HG03469 (cell line): ENCODE results near the gene EGFLAM.

Source experiments
- ATAC-seq: cut with Tn5 transposase; IDR thresholded peaks from one replicate; pipeline ENCODE4 v1.9.1; 2021; ENCODE audit warnings: mild to moderate bottlenecking, moderate library complexity, moderate number of reproducible peaks; ENCODE audit not compliant: unreplicated experiment

The EGFLAM gene

GRCh38 chr5:38445374-38446028 lies 187.1 kb downstream of the EGFLAM start:
- no peak for ATAC-seq

- ATAC-seq, result no peak
These were observed 187.7 kb downstream of the EGFLAM start for GRCh38 chr5:38446029-38446522.

DNA sequence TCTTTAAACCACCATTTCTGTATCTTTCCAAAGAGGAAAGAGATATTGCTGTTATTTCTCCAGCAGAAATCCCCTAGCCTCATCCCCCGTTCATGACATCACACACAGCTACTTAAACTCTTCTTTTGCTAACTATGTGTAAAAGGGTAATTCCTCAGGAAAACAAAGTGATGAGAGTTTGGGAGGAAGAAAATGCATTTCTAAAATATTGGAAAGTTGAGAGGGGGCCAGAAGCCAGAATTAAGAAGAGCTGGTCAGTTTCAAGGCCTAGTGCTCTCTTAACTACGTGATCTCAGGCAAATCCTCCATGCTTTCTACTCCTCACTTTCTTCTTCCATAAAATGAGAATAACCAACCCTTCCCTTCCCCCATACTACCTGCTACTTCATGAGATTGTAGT lies 188.7 kb downstream of the EGFLAM start:
- no peak for ATAC-seq

GRCh38 chr5:38447786-38448185 lies 189.4 kb downstream of the EGFLAM start:
- ATAC-seq, result no peak

GRCh38 chr5:38448568-38449350 lies 190.4 kb downstream of the EGFLAM start:
- ATAC-seq, result no peak

GRCh38 chr5:38450627-38451026 lies 192.3 kb downstream of the EGFLAM start:
- no peak for ATAC-seq

- ATAC-seq, result no peak
These were observed 192.8 kb downstream of the EGFLAM start for GRCh38 chr5:38451074-38451725.

DNA sequence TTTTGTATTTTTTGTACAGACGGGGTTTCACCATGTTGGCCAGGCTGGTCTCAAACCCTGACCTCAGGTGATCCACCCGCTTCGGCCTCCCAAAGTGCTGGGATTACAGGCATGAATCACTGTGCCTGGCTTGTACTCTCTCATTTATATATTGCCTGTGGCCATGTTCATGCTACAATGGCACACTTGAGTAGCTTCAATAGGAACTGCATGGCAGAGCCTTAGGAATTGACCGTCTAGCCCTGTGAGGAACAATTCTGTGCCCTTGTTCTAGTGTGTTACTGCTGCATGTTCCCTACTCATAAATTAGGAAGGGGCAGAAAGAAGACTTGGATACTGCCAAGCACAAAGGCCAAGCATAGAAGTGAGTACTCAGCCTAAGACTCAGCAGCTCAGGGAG lies 193.8 kb downstream of the EGFLAM start:
- ATAC-seq, result no peak

DNA sequence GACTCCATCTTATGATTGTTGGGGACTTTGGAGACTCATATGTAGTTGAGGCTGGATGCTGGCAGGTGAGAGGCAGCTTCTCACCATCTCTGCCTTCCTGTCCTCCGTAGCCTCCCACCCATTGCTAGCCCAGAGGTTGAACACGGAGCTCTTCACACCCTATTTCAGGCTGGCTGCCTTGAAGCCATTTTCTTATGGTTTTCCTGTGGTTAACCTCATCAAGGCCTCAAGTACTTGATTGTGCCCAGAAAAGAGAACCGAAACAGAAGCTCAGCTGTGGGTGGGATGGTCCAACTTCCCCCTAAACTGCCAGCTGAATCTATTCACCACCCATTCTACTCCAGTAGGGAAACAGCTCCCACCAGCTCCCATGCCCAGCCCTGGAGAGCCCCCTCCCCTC lies 195.1 kb downstream of the EGFLAM start:
- peak; percentile 99 for ATAC-seq

DNA sequence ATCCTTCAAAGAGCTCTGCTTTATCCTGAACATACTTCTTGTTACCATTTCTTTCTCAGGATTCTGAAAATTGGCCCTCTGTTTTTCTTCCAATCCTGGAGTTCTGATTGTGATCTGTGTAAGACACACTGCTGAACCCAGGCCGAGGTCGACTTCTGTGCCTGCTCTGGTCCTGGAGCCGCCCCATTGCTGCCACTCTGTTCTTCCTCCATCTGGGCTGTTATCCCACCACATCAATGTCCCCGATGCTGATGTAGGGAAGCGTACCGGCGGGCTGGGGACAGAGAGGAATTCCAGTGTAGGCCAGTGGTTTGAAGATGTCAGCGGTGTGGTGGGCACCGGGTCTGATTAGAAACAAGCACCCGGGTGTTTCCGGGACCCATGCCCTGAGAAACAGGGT lies 195.6 kb downstream of the EGFLAM start:
- ATAC-seq, result no peak

DNA sequence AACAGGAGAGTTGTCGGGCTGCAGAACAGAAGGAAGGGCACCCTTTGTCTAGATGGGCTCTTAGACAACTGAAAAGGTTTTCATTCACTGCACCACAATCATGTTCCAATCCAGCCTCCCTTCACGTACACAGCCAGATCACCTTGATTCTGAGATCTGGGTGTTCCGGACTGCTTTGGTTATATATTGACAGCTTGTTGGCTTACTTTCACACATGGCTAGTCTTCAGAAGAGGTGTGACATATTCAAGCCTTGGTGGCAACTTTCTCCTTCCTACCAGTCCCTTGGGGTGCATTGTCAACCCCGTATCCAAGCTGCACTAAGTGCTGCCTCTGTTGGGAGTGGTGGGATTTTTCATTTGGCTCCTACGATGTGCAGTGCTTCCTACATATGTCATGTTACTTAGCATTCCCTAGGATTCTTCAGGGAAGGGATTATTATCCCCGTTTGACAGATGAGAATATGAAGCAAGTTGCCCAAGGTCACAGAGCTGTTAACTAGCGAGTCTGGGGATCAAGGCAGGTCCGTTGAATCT lies 197.5 kb downstream of the EGFLAM start:
- no peak for ATAC-seq

DNA sequence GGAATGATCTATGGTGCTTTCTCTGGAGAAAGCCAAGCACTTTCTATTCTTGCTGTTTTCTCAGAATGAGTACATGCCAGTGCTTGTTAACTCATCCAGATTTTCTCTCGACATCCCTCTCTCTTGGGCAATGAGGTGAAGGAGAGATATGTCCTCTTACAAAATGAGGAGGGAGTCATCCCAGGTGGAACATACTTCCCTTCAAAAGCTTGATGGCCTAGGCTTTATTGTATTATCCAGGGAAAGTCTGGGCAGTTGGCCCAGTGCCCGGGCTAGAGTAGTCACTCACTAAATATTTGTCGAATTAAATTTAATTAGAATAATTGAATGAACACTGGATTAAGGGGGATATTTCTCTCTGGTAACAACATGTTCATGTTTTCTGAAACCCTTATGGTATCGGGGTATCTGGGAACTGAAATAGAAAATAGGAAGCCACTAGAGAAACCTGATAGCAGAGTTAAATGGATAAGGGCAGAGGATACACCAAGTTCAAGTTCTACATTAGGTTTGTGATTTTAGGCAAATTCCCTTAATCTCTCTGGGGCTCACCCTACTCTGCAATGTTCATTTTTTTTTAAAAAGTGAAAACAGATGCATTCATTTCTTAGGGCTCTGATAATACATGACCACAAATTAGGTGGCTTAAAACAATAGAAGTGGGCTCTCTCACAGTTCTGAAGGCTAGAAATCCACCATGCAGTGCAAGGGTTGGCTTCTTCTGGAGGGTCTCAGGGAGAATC lies 198.5 kb downstream of the EGFLAM start:
- ATAC-seq, result no peak

- ATAC-seq, result no peak
These were observed 199.8 kb downstream of the EGFLAM start for GRCh38 chr5:38458174-38458573.

GRCh38 chr5:38462976-38463633 lies 204.7 kb downstream of the EGFLAM start:
- no peak for ATAC-seq

GRCh38 chr5:38463634-38464521 lies 205.5 kb downstream of the EGFLAM start:
- no peak for ATAC-seq

GRCh38 chr5:38465061-38465460 lies 206.7 kb downstream of the EGFLAM start:
- no peak for ATAC-seq

DNA sequence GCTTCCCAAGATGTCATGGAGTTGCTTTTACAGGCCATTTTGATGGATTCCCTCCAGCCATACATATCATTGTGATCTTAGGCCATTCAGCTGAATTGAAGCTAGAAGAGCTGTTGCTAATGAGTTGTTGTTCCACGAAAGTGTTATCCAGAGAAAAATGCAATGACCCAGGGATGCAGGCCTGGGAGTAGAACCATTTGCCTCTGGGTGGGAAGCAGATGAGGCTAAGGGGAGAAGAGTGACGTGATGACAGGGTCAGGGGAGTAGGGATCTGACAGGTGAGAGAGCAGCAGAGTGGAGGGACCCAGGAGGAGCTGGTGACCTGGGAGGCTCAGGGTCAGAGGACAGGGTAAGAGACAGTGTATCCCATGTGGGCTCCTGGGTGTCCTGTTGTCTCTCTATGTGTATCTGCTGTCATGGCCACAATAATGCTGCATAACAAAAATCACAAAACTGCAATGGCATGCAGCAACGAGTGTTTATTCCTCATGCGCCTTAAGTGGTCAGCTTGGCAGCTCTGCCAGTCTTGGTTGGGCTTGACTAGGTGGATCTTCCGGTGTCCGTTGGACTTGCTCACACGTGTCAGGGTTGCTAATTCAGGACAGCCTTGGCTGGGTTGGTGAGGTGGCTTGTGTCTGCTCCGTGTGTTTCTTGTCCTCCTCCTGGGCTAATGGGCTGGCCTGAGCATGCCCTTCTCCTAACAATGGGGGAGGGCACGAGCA lies 207.5 kb downstream of the EGFLAM start:
- ATAC-seq, result no peak

DNA sequence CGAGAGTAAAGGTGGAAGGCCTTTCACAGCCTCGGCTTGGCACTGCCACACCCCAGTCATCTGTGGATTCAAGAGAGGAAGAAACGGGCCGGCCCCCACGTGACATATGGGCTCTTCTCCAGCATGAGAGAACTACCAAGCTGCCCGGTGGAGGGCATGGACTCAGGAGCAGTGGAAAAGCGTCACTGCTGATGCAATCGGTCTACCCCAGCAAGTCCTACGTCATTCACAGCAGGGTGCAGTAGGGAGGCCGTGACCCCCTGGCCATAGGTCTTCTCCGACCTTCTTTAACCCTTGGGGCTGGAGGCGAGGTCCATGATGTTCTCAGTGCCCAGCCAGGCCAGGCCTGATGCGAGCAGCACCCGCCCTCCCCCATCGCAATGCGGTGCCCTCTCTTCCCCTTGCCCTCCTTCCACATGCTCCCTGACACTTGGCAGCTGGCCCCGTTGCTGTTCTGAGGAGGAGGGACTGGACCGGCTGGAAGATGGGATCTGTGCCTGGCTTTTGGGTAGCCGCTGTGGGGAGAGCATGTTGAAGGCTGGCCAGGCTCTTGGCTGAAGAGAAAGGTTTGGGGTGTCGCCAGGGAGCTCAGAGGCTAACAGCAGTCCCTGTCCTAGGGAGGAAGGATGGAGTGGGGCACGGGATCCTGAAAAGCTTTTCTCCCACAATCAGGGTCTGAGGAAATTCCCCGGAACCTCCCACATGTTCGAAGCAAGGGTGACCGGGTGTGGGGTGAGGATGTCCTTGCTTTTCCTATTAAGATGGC lies 208.2 kb downstream of the EGFLAM start:
- ATAC-seq, result no peak
